Subcutaneous adipose tissue (tissue), 4 donors: Measurements from ENCODE around the gene SLC7A14. TPM values are rescaled to one million over a fixed set of nuclear protein-coding genes. Genes with fewer than 3 reads are reported as not detected.

Source experiments
- CTCF ChIP-seq: fragments of 450-650 bp; IDR thresholded peaks from one replicate; pipeline ENCODE4 v1.5.1; 2016; ENCODE audit warnings: low read depth, mild to moderate bottlenecking, control low read depth, antibody characterized with exemption, moderate library complexity
- total RNA-seq, 4 donors: library from RNA; depleted of rRNA; stranded (reverse); fragments of >200 nt; gene quantifications; one replicate each; pipeline ENCODE4 v1.1.0, GENCODE V29; 2016

Gene SLC7A14
- total RNA-seq, 4 donors from 2014 or later = not detected

GRCh38 chr3:170458285-170458684, 127.6 kb downstream of the SLC7A14 start:
- no peak for TF ChIP-seq CTCF

GRCh38 chr3:170454509-170454908, 131.4 kb downstream of the SLC7A14 start:
- TF ChIP-seq CTCF = no peak

GRCh38 chr3:170450039-170450438, 135.8 kb downstream of the SLC7A14 start:
- TF ChIP-seq CTCF = no peak

- no peak for TF ChIP-seq CTCF
Observed at GRCh38 chr3:170448584-170448983, 137.3 kb downstream of the SLC7A14 start.

- no peak for TF ChIP-seq CTCF
Observed at GRCh38 chr3:170443457-170443856, 142.4 kb downstream of the SLC7A14 start.

GRCh38 chr3:170442947-170443346, 142.9 kb downstream of the SLC7A14 start:
- no peak for TF ChIP-seq CTCF

GRCh38 chr3:170441412-170441811, 144.5 kb downstream of the SLC7A14 start:
- TF ChIP-seq CTCF = no peak
